Measurements from ENCODE around the gene SGPP1.

SGPP1 gene

DNA sequence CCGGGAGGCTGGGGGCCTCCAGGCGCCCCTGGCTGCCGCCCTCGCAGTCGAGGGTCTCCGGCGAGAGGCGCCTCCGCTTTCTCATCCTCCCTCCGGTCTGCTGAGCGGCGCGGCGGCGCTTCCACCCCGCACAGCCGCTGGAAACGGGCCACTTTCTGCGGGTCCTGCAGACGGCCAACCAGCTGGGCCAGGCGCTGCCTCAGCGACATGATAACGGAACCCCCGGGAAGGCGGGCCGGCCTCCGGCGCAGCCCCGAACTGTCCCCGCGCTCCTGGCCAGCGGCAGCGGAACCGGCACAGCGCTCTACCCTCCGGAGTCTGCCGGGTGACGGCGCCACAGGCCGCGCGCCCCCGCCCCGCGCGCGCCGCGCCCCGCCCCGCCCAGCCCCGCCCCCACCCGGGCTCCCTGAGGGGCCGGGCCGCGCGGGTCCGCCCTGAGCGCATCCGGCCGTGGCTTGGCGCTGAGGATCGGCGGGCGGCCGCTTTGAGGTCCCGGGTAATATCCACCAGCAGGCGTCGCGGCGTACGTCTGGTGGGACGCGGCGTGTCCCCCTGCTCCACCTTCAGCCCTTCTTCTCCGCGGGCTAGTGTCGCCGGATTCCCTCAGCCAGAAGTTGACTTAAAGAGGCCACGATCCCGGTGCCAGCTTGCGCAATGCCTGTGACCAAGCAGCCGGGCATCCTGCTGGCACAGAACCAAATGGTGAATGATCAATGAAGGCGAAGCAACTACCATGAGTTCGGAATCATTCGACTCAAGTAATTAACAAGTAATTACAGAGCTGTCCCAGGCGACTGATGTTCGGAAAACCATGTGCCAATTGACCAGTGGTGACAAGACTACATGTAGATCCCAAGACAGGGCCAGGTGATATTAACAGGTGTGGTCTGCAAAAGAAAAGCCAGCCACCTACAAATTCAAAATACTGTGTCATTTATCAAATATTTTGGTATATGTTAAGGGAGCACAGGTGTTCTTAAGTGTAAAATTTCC, at the start of gene SGPP1:
SGPP1 (minus strand) TSS at position 330 of the 993 bp plus-strand sequence; CDS start at position 209, 121 bp downstream.
- in situ Hi-C loops (cut with MboI; ENCODE audit: low sequenced_read_pairs): no loop called here

DNA sequence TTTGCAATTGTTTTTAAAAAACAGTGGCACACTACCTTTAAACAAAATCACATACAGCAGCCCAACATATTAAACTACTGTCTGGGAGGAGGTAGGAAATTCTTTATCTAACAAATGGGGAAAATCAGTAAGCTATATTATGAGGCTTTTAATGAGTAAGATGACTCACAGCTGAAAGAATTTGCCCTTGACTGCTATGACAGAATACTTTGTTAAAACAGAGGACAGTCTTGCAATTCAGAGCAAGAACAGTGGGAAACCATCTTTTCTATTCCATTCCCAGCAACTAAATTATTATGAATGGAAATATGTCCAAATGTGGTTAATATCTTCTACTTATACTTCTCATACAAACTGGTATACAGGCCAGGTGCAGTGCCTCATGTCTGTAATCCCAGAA, 49.2 kb upstream of the SGPP1 start:
- H3K9me3 ChIP-seq: no peaks in the 10 kb centered on the region
- in situ Hi-C loops (cut with MboI; ENCODE audit: low sequenced_read_pairs): no loop called here
- DNase-seq (ENCODE audit: low spot score in 2 of 2): peak in 1 of 2 experiments; percentile 54

More for the DNA sequence above, at the start of gene SGPP1:
- Histone ChIP-seq H3K36me3 (replicated peaks) (no peaks in the 10 kb centered on the region), H3K4me3 (peak within 1 kb of the TSS; percentile 89), H3K9me3 (no peaks in the 10 kb centered on the region), H3K27me3 (ENCODE audit: low read depth) (no peaks in the 10 kb centered on the region), H3K4me1 (peaks cover 6% of the 10 kb centered on the region; the same call in 1 of the 2 replicates)
- DNase-seq (ENCODE audit: low spot score in 2 of 2): peak; percentile 75 to 87

DNA sequence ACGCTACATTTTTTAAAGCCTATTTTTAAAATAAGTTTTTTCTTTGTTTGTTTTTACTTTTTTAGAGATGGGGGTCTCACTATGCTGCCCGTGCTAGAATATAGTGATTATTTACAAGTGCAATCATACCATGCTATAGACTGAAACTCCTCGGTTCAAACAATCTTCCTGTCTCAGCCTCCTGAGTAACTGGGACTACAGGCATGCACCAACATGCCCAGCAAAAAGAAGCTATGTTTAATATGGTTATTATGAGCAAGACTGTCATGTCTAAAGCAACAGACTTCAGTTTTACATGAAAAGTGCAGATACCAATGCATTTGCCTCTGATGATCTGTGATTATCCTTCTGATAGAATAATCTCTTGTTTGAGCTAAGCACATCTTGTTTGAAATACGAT, 45.6 kb upstream of the SGPP1 start:
- peaks cover 8% of the 10 kb centered on the region for H3K4me1 ChIP-seq
- in situ Hi-C loops (cut with MboI; ENCODE audit: low sequenced_read_pairs): loop anchor here (25.0 kb wide), 1 partner anchor 386 kb away; no protein-coding TSS in a partner anchor
- no peaks in the 10 kb centered on the region for H3K9me3 ChIP-seq
- H3K36me3 ChIP-seq (replicated peaks): no peaks in the 10 kb centered on the region
- peak in 1 of 2 experiments; percentile 55 for DNase-seq (ENCODE audit: low spot score in 2 of 2)
- no peak overlapping the region for H3K4me3 ChIP-seq
- 0 out of 2 replicates have a peak, but pooled peaks cover 2% of the 10 kb centered on the region for H3K27me3 ChIP-seq (ENCODE audit: low read depth)

More for the DNA sequence above, 49.2 kb upstream of the SGPP1 start:
- Histone ChIP-seq H3K36me3 (replicated peaks) (no peaks in the 10 kb centered on the region), H3K4me3 (no peak overlapping the region), H3K4me1 (peaks cover 8% of the 10 kb centered on the region), H3K27me3 (ENCODE audit: low read depth) (no peaks in the 10 kb centered on the region)

- Histone ChIP-seq H3K27me3 (ENCODE audit: low read depth) (0 out of 2 replicates have a peak, but pooled peaks cover 2% of the 10 kb centered on the region), H3K9me3 (no peaks in the 10 kb centered on the region), H3K36me3 (replicated peaks) (no peaks in the 10 kb centered on the region), H3K4me1 (no peaks in the 10 kb centered on the region; the same call in 1 of the 2 replicates), H3K4me3 (no peak overlapping the region)
- in situ Hi-C loops (cut with MboI; ENCODE audit: low sequenced_read_pairs): loop anchor here (25.0 kb wide), 1 partner anchor 383 kb away; no protein-coding TSS in a partner anchor
- peak; percentile 58 to 65 for DNase-seq (ENCODE audit: low spot score in 2 of 2)
Measured at GRCh38 chr14:63770187-63770807, 42.4 kb upstream of the SGPP1 start.

DNA sequence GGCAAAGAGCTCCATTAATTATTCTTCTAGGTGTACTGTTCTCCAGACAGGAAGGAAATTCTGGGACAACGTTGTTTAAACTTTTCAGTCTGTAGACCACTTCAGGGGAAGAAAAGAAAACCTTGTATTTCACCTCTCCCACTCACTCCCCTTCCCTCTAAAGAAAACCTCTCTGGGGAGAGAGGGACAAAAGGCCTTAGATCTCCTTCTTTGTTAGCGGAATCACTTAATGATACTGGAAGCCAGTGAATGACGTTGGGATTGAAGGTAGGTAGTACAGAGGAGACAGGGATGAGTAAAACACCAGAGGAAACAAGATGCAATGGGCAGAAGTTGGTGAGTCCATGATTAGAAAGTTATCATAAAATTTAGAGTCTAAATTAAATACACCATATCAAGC, 38.7 kb upstream of the SGPP1 start:
- Histone ChIP-seq H3K36me3 (replicated peaks) (no peaks in the 10 kb centered on the region), H3K4me1 (no peaks in the 10 kb centered on the region; the same call in 1 of the 2 replicates), H3K9me3 (no peaks in the 10 kb centered on the region), H3K27me3 (ENCODE audit: low read depth) (peaks cover 7% of the 10 kb centered on the region), H3K4me3 (no peak overlapping the region)
- peak in 1 of 2 experiments; percentile 61 for DNase-seq (ENCODE audit: low spot score in 2 of 2)
- in situ Hi-C loops (cut with MboI; ENCODE audit: low sequenced_read_pairs): loop anchor here (25.0 kb wide), 1 partner anchor 379 kb away; no protein-coding TSS in a partner anchor

- no peaks in the 10 kb centered on the region; the same call in 1 of the 2 replicates for H3K4me1 ChIP-seq
- peaks cover 25% of the 10 kb centered on the region for H3K27me3 ChIP-seq (ENCODE audit: low read depth)
- H3K36me3 ChIP-seq (replicated peaks): no peaks in the 10 kb centered on the region
- H3K4me3 ChIP-seq: no peak overlapping the region
- no peaks in the 10 kb centered on the region for H3K9me3 ChIP-seq
- no peak for DNase-seq (ENCODE audit: low spot score in 2 of 2)
- in situ Hi-C loops (cut with MboI; ENCODE audit: low sequenced_read_pairs): loop anchor here (25.0 kb wide), 1 partner anchor 377 kb away; no protein-coding TSS in a partner anchor
Measured at GRCh38 chr14:63764620-63765139, 36.8 kb upstream of the SGPP1 start.

GRCh38 chr14:63764103-63764502, 36.2 kb upstream of the SGPP1 start:
- in situ Hi-C loops (cut with MboI; ENCODE audit: low sequenced_read_pairs): loop anchor here (25.0 kb wide), 1 partner anchor 377 kb away; no protein-coding TSS in a partner anchor
- H3K36me3 ChIP-seq (replicated peaks): no peaks in the 10 kb centered on the region

GRCh38 chr14:63761351-63762117, 33.7 kb upstream of the SGPP1 start:
- Histone ChIP-seq H3K4me1 (peaks cover 5% of the 10 kb centered on the region; the same call in 1 of the 2 replicates), H3K27me3 (ENCODE audit: low read depth) (peaks cover 27% of the 10 kb centered on the region), H3K9me3 (no peaks in the 10 kb centered on the region), H3K36me3 (replicated peaks) (no peaks in the 10 kb centered on the region), H3K4me3 (no peak overlapping the region)
- DNase-seq (ENCODE audit: low spot score in 2 of 2): no peak
- in situ Hi-C loops (cut with MboI; ENCODE audit: low sequenced_read_pairs): loop anchor here (25.0 kb wide), 1 partner anchor 374 kb away; no protein-coding TSS in a partner anchor

More at GRCh38 chr14:63764103-63764502, 36.2 kb upstream of the SGPP1 start:
- Histone ChIP-seq H3K4me1 (no peaks in the 10 kb centered on the region; the same call in 1 of the 2 replicates), H3K9me3 (no peaks in the 10 kb centered on the region), H3K27me3 (ENCODE audit: low read depth) (peaks cover 30% of the 10 kb centered on the region), H3K4me3 (no peak overlapping the region)
- DNase-seq (ENCODE audit: low spot score in 2 of 2): no peak

- Histone ChIP-seq H3K4me3 (no peak overlapping the region), H3K9me3 (no peaks in the 10 kb centered on the region), H3K27me3 (ENCODE audit: low read depth) (peaks cover 32% of the 10 kb centered on the region), H3K36me3 (replicated peaks) (no peaks in the 10 kb centered on the region), H3K4me1 (peaks cover 5% of the 10 kb centered on the region; the same call in 1 of the 2 replicates)
- in situ Hi-C loops (cut with MboI; ENCODE audit: low sequenced_read_pairs): loop anchor here (25.0 kb wide), 1 partner anchor 373 kb away; no protein-coding TSS in a partner anchor
- DNase-seq (ENCODE audit: low spot score in 2 of 2): no peak
Measured at GRCh38 chr14:63760014-63760413, 32.1 kb upstream of the SGPP1 start.

- no peak for DNase-seq (ENCODE audit: low spot score in 2 of 2)
- in situ Hi-C loops (cut with MboI; ENCODE audit: low sequenced_read_pairs): loop anchor here (25.0 kb wide), 1 partner anchor 372 kb away; no protein-coding TSS in a partner anchor
- Histone ChIP-seq H3K4me1 (peaks cover 5% of the 10 kb centered on the region; the same call in 1 of the 2 replicates), H3K9me3 (no peaks in the 10 kb centered on the region), H3K4me3 (no peak overlapping the region), H3K36me3 (replicated peaks) (no peaks in the 10 kb centered on the region), H3K27me3 (ENCODE audit: low read depth) (peaks cover 32% of the 10 kb centered on the region)
Measured at GRCh38 chr14:63759456-63759855, 31.6 kb upstream of the SGPP1 start.

DNA sequence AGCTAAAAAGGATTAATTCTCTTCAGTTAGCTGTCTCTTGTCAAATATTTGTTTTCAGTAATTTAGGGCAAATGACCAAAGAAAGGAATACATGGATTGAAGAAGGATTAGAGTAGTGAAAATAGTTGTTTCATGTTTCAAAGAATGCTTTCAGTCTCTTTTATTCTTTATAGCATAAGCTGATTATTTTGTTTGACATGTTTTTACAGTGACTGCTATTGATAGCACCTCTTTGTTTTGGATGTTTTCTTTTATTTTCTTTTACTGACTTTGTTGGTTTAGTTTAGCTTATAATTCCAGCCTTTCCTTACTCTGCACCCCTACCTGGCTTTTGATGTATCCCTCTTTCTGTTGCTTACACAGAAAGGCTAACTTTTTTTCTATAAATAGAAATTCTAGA, 29.3 kb upstream of the SGPP1 start:
- peak in 1 of 2 experiments; percentile 91 for DNase-seq (ENCODE audit: low spot score in 2 of 2)
- in situ Hi-C loops (cut with MboI; ENCODE audit: low sequenced_read_pairs): loop anchor here (25.0 kb wide), 1 partner anchor 370 kb away; no protein-coding TSS in a partner anchor
- Histone ChIP-seq H3K4me1 (peaks cover 5% of the 10 kb centered on the region; the same call in 1 of the 2 replicates), H3K4me3 (no peak overlapping the region), H3K27me3 (ENCODE audit: low read depth) (peaks cover 40% of the 10 kb centered on the region), H3K36me3 (replicated peaks) (no peaks in the 10 kb centered on the region), H3K9me3 (no peaks in the 10 kb centered on the region)

DNA sequence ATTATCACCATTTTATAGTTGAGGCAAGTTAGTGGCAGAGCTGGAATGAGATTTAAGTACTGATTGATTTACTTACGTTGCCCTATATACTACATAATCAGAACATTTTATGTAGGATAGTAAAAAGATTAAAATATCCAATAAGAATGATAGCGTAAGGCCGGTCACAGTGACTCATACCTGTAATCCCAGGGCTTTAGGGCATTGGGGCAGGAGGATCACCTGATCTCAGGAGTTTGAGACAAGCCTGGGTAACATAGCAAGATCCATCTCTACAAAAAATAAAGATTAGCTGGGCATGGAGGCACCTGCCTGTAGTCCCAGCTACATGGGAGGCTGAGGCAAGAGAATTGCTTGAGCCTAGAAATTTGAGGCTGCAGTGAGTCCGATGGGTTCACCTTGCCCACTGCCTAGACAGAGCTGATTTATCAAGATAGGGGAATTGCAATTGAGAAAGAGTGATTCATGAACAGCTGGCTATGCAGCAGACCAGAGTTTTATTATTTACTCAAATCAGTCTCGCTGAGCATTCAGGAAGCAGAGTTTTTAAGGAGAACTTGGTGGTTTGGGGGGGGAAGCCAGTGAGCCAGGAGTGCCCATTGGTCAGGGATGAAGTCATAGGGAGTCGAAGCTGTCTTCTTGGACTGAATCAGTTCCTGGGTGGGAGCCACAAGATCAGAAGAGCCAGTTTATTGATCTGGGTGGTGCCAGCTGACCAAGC, 24.7 kb upstream of the SGPP1 start:
- Histone ChIP-seq H3K4me1 (peaks cover 13% of the 10 kb centered on the region), H3K9me3 (no peaks in the 10 kb centered on the region), H3K27me3 (ENCODE audit: low read depth) (peaks cover 12% of the 10 kb centered on the region), H3K36me3 (replicated peaks) (no peaks in the 10 kb centered on the region), H3K4me3 (no peak overlapping the region)
- no peak for DNase-seq (ENCODE audit: low spot score in 2 of 2)
- in situ Hi-C loops (cut with MboI; ENCODE audit: low sequenced_read_pairs): loop anchor here (25.0 kb wide), 1 partner anchor 365 kb away; no protein-coding TSS in a partner anchor

Data from HAP-1 (cell line).